Stimulated activated CD4-positive, alpha-beta T cell treated with anti-CD3 and anti-CD28 coated beads, TNF-alpha, amount 100 ng/mL, for 48 hours (primary cell): ENCODE measurements around the gene C12orf57.
"Not testable (repeated sequence)": the region's sequence is repeated elsewhere in the genome, so short reads cannot be mapped to it uniquely, and the experiment has no call there.

Experiments
- DNase-seq, 3 donors: peaks; one replicate each; pipeline ENCODE4 v3.0.0-alpha.2; 2020; ENCODE audit warnings: low read depth in 3 of 3

Gene C12orf57, protein sequence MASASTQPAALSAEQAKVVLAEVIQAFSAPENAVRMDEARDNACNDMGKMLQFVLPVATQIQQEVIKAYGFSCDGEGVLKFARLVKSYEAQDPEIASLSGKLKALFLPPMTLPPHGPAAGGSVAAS

DNA sequence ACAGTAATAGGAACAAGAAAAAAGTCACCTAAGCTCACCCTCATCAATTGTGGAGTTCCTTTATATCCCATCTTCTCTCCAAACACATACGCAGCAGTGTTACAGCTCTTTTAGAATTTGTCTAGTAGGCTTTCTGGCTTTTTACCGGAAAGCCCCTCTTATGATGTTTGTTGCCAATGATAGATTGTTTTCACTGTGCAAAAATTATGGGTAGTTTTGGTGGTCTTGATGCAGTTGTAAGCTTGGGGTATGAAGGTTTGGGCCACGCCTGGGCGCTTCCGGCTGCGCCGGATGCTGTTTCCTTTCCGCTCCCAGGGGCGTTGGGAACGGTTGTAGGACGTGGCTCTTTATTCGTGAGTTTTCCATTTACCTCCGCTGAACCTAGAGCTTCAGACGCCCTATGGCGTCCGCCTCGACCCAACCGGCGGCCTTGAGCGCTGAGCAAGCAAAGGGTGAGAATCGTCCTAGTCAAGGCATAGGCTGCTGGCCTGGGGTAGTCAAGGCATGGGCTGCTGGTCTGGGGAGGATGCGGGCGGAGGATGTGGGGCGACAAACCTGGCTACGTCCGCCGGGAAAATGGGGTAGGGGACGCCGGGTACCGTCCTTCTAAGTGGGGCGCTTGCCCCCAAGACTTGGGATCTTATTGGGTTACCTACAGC, at the start of gene C12orf57, which contains the start of gene RNU7-1:
Gene C12orf57 (plus strand): TSS at position 301 of the 659 bp plus-strand sequence. CDS start 100 bp downstream, at position 401.
Gene RNU7-1 (plus strand): TSS at position 95 of the 659 bp plus-strand sequence.
- peak in 2 of 3 donors; percentile 68 to 85 for DNase-seq

DNA sequence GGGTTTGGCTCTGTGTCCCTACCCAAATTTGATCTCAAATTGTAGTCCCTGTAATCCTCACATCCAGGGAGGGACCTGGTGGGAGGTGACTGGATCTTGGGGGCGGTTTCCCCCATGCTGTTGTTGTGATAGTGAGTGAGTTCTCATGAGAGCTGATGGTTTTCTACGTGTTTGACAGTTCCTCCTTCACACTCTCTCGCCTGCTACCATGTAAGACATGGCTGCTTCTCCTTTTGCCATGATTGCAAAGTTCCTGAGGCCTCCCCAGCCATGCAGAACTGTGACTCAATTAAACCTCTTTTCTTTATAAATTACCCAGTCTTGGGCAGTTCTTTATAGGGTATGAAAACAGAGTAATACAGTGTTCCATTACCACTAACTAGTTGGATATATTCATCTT, 49.5 kb upstream of the C12orf57 start:
- no peak for DNase-seq

DNA sequence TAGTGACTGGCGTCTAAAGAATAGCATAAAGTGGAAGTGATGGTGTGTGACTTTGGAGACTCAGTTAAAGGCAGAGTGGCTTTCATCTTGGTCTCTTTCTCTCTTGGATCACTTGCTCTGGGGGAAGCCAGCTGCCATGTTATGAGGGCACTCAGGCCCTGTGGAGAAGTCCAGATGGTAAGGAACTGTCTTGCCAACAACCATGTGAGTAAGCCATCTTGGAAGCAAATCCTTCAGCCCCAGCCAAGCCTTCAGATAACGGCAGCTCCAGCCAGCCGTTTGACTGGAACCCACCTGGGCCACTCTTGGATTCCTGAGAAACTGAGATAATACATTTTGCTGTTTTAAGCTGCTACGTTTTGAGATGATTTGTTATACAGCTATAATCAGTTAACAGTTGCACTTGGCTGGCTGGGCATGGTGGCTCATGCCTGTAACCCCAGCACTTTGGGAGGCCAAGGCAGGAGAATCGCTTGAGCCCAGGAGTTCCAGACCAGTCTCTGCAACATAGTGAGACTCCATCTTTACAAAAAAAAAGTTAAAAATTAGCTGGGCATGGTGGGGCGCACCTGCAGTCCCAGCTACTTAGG, 46.9 kb upstream of the C12orf57 start:
- DNase-seq = no peak

DNA sequence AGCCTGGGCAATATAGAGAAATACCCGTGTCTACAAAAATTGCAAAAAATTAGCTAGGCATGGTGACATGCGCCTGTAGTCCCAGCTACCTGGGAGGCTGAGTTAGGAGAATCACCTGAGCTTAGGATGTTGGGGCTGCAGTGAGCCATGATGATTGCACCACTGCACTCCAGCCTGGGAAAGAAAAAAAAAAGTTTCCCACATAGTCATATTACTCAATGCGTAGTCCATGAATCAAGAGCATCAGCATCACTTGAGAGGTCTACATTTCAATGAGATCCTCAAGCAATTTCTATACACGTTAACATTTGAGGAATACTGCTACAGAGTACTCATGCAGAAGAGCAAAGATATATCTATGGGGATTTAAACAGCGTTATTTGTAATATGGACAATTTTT, 44.4 kb upstream of the C12orf57 start:
- no peak for DNase-seq

DNA sequence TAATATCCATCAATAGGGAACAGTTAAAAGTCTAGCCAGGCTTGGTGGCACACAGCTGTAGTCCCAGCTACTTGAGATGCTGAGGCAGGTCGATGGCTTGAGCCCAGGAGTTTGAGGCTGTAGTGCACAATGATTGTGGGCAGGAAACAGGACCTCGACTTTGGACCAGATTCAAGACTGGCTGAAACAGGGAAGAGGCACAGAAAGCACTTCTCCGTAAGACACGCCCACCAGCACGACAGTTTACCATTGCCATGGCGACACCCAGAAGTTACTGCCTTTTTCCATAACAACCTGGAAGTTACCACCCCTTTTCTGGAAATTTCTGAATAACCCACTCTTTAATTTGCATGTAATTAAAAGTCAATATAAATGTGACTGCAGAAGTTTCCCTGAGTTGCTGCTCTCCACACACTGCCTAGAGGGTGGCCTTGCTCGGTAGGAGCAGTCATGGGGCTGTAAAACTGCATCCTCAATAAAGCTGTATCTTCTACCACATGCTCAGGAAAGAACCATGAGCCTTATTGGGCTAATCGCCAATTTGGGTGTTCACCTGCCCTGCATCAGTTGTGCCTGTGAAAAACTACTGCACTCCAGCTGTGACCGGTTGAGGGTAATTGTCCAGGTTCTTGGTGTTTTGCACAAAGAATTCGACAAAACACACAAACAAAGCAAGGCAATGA, 43.8 kb upstream of the C12orf57 start:
- no peak for DNase-seq

DNA sequence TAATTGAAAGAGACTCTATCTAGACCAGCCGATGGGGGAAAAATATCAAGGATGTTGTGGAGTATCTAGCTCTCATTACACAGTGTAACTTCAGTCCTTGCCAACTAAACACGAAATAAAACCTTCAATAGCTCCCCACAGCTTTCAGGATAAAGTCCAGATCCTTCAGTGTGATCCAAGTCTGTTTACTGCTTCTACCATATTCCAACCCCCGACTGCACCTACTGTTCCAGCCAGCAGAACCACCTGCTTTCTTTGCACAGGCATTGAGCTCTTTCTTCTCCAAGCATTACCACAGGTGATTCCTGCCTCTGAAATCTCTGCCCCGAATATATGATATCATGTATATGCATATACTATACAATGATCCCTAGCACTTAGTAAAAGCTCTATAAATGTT, 41.4 kb upstream of the C12orf57 start:
- no peak for DNase-seq

DNA sequence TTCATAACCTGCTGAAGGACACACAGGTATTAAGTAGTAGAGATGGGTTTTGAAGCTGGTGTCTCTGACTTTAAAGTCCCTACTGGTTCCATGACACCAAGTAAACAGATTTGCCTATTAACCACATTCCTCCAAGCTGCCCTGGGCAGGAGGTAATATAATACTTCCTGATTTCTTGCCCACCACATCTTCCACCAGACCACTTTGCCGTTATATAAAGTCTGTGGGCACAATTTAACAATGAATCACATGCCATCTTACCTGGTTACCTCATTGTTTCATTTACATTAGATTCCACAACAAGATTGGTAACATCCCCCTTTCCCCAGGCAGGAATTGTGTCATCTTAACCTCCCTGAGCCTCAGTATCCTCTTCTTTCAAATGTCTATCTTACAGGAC, 40.1 kb upstream of the C12orf57 start:
- DNase-seq = no peak

DNA sequence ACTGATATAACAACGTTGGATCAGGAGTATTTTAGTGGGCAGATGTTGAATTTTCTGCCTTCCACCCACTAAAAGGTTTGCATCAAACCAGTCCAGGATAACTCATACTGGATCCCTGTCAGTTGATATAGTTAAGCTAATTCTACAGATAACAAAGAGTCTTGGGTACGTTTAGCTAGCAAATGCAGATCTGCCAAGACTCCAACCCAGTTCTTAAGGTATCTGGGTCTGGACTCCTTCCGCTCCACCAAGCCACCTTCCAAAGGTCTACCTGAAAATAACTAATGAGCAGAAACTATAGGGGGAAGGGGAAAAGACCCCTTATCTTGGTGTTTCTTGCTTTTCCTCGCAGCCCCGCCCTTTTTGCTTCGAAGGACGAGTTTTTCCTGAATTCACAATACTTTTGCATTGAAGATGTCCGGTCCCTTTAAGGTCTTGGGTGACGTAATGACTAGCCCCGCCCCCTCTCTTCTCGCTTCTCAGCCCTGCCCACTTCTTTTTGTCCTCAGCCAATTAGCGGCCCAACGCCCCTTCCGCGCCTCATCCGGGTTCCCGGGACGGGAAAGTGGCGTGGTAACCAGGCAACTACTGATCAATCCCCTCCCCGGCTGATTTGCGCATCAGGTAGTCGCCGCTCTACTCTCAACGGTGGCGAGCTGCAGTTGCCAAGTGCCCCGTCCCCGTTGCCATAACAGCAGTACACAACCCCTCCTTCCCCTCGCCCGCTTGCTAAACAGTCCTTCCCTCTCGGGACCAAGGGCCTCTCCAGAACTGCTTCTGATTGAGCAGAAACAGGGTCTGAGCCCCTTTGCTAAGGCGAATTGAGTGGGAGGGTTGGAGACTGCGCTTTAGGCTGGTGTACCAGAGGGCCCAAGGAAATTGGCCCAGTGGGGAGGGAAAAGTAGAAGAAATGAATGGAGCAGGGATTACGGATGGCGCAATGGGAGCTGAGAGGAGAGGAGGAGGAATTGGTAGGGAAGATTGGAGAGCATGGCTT, 39.2 kb upstream of the C12orf57 start, which contains the start of gene LRRC23:
Gene LRRC23 (plus strand): TSS at position 543 of the 997 bp plus-strand sequence. CDS start 812 bp downstream, outside the sequence.
- DNase-seq = peak; percentile 97 to 98 (median 98)

DNA sequence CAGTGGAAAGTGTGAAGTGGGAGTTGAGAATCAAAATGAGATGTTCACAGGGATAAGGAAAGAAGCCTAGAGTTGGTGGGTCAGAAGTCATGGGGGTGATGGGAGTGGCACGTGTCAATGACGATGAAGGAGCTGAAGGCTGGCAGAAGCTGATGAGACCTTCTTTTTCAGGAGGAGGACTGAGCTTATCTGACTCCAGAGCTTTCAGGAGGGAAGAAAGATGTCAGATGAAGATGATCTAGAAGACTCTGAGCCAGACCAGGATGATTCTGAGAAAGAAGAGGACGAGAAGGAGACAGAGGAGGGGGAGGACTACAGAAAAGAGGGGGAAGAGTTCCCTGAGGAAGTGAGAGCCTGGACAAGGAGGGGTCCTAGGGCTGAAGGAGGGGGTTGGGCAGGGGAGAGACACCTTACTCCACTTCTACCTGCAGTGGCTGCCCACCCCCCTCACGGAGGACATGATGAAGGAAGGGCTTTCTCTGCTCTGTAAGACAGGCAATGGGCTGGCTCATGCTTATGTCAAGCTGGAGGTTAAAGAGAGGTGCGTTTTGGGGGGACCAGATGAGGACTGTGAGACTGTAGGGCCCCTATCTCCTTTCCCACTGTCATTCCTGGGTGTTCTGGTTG, 38.3 kb upstream of the C12orf57 start:
- DNase-seq = no peak

DNA sequence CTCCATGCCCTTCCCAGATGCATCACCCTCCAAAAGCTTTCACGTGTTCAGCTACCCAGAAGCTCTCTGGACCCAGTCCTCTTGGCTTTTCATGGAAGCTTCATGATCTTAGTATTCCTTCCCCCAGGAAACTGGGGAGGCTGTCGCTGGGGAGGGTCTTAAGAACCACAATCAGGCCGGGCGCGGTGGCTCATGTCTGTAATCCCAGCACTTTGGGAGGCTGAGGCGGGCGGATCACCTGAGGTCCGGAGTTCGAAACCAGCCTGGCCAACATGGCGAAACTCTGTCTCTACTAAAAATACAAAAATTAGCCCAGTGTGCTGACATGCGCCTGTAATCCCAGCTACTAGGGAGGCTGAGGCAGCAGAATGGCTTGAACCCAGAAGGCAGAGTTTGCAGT, 35.7 kb upstream of the C12orf57 start:
- not testable (repeated sequence) for DNase-seq

DNA sequence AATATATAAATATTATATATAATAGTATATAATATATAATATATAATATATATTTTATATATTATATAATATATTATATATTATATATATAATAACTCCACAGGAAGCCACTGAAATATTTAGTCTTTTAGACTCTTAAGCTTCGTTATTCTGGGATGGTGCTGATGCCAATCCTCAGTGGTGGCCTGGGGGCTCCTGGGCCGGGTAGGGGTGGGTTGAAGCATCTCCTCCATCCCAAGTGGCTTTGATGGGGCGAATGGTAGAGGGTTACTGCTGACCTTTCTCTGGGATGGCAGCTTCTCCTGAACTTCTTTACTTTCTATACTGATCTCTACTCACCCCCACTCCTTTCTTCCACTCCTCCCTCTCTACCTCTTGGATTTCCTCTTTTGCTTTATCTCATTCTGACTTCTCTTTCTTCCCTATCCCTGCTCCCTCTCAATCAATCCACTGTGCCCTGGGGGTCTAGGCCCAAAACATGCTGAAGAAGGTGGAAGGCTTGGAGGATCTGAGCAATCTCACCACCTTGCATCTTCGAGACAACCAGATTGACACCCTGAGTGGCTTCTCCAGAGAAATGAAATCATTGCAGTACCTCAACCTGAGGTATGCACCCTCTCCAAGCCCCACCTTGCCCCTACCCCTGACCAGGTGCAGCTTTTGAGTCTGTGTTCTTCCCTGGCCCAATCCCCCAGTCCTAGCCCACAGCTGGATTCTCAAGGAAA, 34.2 kb upstream of the C12orf57 start:
- DNase-seq = no peak

DNA sequence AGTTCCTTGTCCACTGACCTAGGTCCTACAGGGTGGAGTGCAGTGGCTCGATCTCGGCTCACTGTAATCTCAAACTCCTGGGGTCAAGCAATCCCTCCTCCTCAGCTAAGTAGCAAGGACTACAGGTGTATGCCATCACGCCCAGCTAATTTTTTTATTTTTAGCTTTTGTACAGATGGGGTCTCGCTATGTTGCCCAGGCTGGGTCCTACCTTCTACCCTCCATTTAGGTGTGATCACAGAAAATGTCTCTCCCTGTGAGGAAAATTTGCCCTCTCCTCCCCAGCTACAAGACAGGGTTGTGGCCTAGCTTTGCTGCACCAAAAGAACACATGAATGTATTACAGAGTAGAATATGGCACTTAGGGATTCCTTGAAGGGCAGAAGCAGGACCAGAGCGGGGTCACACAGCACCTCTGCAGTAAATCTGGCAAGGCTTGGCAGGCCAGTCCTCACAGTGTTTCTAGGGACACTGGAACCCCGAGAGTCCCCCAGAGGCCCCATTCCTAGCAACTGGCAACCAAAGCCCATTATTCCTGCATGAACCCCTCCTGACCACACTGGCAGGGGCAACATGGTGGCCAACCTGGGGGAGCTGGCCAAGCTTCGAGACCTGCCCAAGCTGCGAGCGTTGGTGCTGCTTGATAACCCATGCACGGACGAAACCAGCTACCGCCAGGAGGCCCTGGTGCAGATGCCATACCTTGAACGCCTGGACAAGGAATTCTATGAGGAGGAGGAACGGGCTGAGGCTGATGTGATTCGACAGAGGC, 31.5 kb upstream of the C12orf57 start:
- no peak for DNase-seq

DNA sequence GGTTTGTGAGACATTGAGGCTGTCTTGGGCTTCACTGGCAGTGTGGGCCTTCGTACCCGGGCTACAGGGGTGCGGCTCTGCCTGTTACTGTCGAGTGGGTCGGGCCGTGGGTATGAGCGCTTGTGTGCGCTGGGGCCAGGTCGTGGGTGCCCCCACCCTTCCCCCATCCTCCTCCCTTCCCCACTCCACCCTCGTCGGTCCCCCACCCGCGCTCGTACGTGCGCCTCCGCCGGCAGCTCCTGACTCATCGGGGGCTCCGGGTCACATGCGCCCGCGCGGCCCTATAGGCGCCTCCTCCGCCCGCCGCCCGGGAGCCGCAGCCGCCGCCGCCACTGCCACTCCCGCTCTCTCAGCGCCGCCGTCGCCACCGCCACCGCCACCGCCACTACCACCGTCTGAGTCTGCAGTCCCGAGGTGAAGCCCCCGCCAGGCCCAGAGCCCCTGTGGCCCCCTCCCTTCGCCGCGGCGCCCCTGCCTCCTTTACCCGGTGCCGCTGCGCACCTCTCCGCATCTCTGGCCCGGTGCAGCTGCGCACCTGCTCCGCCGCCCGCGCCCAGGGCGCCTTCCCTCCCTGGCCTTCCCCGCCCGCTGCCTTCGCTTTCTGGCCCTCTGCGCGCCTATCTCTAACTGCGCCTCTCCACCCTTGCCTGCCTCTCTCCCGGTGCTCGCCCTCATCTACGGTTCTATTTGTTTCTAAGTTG, 29.4 kb upstream of the C12orf57 start, which contains the start of gene ENO2:
Gene ENO2 (plus strand): TSS at position 335 of the 701 bp plus-strand sequence. CDS start 1,253 bp downstream, outside the sequence.
- DNase-seq = peak; percentile 61 to 79 (median 65)

DNA sequence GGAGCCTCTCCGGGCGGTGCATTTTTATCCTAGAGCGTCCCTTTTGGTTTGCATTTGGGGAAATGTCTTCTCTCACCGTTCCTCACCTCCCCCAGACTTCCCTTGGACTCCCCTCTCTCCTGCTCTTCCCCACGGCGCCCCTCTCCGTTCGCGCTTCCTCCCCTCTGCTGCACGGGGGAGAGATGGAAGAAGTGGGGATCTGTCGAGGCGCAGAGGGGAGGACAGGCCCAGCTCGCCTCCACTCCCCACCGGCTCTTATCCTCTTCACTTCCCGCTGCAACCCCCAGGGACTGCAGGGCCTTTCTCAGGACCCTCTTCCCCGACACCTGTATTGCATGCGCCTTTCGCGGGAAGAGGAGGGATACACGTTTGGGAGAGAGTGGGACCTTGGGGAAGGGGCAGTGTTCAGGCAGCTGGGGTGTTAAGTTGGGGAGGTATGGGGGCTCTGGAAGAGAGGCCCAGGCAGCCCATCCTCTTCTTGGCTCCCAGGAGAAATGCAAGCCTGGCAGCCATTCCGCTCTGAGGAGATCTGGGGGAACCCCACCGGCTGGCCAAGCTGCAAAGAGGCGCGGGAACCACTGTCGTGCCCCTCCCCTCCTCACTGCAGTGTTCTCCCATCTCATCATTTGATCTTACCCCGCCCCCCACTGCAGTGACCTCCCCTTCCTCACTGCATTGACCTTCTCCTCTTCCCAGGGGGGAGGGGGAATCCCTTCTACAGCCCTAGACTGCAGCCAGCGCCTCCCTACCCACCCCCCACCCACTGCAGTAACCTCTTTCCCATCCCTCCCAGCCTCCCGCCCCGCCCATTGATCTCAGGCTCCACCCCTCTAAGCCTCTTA, 28.7 kb upstream of the C12orf57 start:
- peak in 1 of 3 donors; percentile 43 for DNase-seq

DNA sequence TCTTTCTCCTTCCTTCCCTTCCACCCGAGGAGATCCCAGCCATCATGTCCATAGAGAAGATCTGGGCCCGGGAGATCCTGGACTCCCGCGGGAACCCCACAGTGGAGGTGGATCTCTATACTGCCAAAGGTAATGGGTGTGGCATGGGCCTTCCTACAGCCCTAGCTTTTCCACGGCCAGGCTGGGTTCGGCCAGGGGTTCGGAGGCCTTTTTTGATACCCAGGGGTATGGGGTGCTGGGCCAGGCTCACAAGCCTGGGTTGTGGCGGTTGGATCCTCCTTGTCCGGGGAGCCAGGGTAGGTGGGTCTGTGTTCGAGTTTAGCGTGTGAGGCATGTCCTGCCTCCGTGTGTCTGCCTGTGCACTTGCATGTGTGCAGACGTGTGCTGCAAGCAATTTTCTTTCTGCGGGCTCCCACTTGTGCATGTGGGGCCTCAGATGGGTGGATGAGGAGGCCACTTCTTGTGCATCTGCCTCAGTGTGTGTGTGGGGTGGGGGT, 28.0 kb upstream of the C12orf57 start:
- no peak for DNase-seq

DNA sequence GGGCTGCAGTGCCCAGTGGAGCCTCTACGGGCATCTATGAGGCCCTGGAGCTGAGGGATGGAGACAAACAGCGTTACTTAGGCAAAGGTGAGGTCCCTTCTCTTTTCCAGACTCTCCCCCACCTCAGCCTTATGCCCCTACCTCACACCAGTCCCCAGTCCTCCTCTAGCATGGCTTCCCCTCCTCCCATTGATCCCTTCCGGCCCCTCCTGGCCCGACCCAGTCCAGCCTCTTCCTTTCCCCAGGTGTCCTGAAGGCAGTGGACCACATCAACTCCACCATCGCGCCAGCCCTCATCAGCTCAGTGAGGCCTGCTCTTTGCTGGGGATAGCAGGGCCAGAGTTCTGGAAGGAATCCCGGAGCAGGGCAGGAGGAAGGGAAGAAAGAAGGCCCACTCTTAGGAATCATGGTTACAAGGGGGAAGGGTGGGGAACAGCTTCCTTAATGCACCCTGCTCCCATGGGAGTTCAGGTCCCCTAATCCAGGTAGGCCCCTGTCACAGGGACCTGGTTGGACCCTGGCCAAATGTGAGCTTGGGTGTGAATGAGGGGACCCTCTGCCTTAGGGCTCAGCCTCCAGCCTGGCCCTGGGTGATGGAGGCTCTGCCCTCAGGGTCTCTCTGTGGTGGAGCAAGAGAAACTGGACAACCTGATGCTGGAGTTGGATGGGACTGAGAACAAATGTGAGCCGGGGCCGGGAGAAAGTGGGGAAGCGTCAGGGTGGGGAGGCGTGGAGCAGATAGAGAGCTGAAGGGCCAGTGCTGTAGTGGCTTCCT, 27.2 kb upstream of the C12orf57 start:
- DNase-seq = no peak
